ENCODE measurements around the gene FGF21.

DNA sequence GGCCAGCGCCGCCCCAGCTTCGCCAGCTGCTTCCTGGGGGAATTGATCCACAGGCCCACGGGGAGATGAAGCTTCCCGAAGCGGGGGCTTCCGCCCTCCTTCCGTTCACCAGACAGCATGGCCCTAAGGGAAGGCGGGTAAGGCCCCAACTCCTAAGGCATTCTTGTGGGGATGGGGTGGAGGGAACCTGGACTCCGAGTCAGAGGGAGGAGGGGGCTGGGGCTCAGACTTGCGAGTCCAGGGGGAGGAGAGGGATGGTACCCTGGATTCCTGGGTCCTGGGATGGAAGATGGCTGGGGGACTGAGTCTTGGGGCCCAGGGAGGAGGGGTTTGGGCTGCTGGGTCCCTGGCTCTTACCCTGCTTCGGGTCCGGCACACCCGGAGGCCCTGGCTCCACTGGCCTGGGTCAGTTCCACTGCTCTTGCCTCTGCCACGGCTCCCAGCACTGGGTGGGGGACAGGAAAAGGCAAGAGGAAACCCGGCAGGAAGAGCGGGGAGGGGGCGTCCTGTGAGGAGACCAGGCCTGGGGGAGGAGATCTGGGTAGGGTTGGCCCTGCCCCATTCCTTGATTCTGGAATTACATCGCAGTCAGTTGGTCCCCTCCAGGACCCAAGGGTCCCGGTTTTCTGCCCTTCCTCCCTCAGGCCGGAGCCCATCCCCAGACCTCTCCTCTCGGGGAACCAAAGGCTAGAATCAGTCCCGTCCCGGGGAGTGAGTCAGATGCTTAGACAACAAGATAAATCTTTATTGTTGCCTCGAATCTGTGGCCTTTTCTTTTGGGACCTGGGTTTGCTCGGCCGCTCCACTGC, 15.0 kb upstream of the FGF21 start, which contains the start of gene RASIP1:
- TF ChIP-seq POLR2AphosphoS5 (IDR thresholded peaks at IDR 0.05; ENCODE audit: low read depth, low read length) (no peak), TAF1 (IDR thresholded peaks at IDR 0.05; ENCODE audit: borderline replicate concordance, insufficient read depth, low read length) (no peak), SIN3A (IDR thresholded peaks at IDR 0.05; ENCODE audit: borderline replicate concordance, insufficient read depth, low read length) (no peak), FOXP2 (optimal IDR thresholded peaks at IDR 0.05; ENCODE audit: borderline replicate concordance, extremely low read depth, extremely low read length, insufficient read depth) (peak; percentile 48)
- TF ChIP-seq, protein P1, sequence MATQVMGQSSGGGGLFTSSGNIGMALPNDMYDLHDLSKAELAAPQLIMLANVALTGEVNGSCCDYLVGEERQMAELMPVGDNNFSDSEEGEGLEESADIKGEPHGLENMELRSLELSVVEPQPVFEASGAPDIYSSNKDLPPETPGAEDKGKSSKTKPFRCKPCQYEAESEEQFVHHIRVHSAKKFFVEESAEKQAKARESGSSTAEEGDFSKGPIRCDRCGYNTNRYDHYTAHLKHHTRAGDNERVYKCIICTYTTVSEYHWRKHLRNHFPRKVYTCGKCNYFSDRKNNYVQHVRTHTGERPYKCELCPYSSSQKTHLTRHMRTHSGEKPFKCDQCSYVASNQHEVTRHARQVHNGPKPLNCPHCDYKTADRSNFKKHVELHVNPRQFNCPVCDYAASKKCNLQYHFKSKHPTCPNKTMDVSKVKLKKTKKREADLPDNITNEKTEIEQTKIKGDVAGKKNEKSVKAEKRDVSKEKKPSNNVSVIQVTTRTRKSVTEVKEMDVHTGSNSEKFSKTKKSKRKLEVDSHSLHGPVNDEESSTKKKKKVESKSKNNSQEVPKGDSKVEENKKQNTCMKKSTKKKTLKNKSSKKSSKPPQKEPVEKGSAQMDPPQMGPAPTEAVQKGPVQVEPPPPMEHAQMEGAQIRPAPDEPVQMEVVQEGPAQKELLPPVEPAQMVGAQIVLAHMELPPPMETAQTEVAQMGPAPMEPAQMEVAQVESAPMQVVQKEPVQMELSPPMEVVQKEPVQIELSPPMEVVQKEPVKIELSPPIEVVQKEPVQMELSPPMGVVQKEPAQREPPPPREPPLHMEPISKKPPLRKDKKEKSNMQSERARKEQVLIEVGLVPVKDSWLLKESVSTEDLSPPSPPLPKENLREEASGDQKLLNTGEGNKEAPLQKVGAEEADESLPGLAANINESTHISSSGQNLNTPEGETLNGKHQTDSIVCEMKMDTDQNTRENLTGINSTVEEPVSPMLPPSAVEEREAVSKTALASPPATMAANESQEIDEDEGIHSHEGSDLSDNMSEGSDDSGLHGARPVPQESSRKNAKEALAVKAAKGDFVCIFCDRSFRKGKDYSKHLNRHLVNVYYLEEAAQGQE (IDR thresholded peaks at IDR 0.05; ENCODE audit: insufficient read depth in 1 of 2, low read depth in 2 of 2, low read length in 2 of 2) = no peak
